NCI-H2227 (cell line): ENCODE measurements around the gene SENP8.
"Not testable (repeated sequence)": the region's sequence is repeated elsewhere in the genome, so short reads cannot be mapped to it uniquely, and the experiment has no call there.

Experiments used
- DNase-seq: peaks from one replicate; lab custom pipeline; 2025; ENCODE audit not compliant: unreplicated experiment; lab: John Stamatoyannopoulos, UW

SENP8 gene

DNA sequence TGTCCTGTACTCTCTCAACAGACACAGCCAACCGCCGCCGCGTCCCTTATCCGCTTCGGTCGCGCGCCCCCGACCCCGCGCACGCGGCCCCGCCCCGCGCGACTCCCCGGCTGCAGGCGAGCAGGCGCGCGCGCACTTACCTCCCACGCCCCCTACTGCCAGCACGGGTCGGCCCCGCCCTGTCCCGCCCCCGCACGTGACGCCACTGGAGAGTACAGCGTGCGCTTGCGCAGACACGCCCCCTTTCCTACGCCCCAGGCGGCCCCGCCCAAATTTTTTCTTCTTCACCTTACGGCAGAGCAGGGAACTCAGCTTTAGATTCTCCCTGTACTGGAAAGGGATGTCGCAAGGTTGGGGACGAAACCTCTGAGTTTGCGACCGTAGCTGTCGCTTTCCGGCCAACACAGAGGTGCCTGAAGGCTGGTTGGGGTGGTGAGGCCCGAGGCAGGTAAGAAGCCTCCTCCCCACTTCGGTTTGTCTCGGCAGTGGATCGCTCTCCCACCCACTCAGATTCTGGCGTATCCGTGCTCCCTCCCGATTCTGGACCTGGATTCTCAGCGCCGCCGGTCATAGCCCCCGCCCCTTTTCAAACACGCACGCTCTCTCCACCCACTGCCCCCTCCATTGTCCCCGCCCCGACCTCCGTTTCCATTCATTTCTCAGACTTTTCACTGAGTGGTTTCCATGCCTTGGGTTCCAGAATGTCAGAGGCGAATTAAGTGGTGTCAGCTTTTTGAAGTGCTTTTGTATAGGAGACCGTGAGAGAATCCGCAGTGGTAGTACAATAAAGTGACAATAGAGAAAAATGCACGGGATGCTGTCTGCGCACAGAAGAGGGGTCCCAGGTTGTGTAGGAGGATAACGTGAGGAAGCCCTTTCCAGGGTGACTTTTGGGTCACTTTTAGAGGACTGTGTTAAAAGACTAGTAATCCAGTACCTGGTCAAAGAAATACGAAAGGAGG, at the start of gene SENP8, which contains the start of gene MYO9A:
SENP8 (plus strand) TSS at position 387 of the 962 bp plus-strand sequence. CDS start 21,221 bp downstream, outside the sequence.
MYO9A (minus strand) TSS at position 134 of the 962 bp plus-strand sequence. CDS start 71,587 bp downstream, outside the sequence.
- peak; percentile 96 for DNase-seq

GRCh38 chr15:72068856-72069255, 49.3 kb upstream of the SENP8 start:
- no peak for DNase-seq

DNA sequence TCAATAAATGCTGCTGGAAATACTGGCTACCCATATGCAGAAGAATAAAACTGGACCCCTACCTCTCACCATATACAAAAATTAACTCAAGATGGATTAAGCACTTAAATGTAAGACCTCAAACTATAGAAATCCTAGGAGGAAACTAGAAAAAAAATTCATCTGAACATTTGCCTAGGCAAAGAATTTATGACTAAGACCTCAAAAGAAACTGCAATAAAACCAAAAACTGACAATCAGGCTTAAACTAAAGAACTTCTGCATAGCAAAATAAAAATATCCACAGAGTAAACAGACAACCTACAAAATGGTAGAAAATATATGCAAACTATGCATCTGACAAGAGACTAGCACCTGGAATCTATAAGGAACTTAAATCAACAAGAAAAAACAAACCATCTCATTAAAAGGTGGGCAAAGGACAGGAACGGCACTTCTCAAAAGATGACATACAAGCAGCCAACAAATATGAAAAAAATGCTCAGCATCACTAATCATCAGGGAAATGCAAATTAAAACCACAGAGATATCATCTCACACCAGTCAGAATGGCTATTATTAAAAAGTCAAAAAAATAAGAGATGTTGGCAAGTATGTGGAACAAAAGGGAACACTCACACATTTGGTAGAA, 47.3 kb upstream of the SENP8 start:
- no peak for DNase-seq

DNA sequence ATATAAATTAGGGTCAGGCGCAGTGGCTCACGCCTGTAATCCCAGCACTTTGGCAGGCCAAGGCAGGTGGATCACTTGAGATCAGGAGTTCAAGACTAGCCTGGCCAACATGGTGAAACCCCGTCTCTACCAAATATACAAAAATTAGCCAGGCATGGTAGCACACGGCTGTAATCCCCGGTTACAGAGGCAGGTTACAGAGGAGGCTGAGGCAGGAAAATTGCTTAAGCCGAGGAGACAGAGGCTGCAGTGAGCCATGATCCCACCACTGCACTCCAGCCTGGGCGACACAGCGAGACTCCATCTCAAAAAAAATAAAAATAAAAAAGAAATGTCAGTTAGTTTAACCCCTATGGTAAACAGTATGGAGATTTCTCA, 46.8 kb upstream of the SENP8 start:
- DNase-seq, result not testable (repeated sequence)

GRCh38 chr15:72074335-72075060, 43.7 kb upstream of the SENP8 start:
- no peak for DNase-seq

- DNase-seq, result no peak
These were observed 40.3 kb upstream of the SENP8 start for GRCh38 chr15:72077950-72078349.

DNA sequence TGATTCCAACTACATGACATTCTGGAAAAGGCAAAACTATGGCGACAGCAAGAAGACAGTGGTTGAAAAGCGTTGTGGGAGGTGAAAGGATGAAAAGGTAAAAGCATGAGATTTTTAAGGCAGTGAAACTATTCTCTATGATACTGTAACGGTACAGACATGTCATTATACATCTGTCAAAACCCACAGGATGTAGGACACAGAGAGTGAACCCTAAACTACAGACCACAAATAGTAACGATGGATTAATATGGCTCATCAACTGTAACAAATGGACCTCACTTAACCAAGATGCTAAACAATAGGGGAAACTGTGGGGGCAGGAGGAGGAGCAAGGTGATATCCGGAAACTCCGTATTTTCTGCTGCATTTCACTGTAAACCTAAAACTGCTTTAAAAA, 39.3 kb upstream of the SENP8 start:
- DNase-seq, result no peak

DNA sequence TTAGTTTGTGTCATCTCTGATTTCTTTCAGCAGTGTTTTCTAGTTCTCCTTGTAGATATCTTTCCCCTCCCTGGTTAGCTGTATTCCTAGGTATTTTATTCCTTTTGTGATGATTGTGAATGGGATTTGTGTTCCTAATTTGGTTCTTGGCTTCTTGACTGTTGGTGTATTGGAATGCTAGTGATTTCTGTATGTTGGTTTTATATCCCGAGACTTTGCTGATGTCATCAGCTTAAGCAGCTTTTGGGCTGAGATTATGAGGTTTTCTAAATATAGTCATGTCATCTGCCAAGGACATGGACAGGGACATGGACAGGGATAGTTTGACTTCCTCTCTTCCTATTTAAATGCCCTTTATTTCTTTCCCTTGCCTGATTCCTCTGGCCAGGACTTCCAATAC, 36.0 kb upstream of the SENP8 start:
- no peak for DNase-seq

- no peak for DNase-seq
These were observed 32.0 kb upstream of the SENP8 start for GRCh38 chr15:72086010-72086697.

DNA sequence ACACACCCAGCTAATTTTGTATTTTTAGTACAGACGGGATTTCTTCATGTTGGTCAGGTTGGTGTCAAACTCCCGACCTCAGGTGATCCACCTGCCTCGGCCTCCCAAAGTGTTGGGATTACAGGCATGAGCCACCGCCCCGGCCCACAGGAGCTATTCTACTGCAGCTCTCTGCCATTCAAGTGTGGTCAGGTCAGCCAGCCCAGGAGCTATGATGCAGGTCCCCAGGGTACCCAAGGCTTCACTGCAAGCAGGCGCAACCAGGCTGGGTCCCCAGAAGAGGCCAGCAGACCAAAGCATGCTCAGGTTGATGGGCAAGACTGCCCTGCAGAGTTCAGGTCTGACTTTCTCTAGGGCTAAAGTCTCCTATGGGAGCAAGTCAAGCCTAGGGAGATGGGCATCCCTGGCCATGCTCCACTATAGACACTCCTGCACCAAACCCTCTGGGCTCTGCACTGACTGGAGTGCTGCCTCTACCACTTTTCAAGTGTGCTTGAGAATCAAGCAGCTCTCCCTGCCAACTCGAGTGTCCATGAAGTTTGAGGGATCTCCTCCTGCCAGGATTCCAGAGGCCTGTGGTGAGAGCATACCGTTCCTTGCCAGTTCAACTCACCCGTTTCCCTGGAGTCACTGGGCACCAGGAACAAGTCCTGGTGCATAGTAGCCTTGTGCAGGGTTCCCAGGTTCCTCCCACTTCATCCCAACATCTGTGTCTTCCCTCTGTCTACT, 31.1 kb upstream of the SENP8 start:
- no peak for DNase-seq

DNA sequence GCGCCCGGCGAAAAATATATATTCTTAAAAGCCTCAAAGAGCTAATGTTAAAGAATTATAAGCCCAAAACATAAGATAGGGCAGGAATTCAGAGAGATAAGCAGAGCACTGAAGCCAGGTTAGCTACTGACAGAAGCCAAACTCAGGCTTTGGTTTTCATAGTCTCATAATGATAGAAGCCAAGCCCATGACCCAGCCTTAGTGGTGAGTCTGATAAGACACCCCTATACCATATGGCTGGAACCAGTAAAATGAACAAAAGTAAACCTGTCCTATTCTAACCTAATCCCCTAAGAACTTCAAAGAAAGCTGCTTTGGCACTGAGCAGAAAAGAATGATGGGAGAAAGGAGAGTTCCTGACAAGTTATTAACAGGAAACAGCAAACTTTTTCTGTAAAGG, 26.2 kb upstream of the SENP8 start:
- no peak for DNase-seq

DNA sequence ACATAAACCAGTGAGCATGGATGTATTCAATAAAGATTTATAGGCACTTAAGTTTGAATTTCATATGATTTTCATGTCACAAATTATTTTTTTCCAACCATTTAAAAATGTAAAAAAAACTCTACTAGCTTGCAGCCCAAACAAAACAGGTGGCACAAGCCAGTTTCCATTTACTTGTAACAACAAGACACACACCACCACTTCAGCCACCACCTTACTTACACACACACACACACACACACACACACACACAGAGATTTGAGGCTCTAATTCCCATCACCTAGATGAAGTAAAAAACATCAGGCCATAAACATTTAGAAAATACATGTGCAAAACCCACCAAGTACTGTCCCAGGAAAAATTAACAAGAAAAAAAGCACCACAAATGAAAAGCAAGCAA, 25.5 kb upstream of the SENP8 start:
- DNase-seq, result no peak

DNA sequence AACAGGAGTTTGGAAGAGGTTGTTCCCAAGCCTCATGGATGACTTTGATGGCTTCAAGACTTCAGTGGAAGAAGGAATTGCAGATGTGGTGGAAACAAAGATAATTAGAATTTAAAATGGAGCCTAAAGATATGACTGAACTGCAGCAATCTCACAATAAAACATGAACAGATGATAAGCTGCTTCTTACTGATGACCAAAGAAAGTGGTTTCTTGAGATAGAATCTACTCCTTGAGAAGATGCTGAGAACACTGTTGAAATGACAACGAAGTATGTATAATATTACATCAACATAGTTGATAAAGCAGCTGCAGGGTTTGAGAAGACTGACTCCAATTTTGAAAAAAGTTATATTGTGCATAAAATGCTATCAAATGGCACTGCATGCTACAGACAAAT, 21.4 kb upstream of the SENP8 start:
- no peak for DNase-seq

DNA sequence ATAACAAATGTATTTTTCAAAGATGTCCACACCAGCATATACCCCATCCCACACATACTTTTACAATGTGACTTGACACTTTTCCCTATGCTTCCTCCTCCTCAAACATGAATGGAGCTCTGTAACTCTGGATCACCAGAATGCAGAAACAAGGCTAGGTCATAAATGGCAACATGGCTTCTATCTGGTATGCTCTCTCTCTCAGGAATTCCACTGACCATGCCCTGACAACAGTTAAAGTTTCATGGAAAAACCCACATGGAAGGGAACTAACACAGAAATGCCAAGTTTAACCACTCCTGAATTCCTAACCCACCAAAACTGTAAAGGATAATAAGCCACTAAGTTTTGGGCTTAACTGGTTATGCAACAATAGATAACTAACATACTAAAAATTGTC, 20.2 kb upstream of the SENP8 start:
- DNase-seq, result no peak

DNA sequence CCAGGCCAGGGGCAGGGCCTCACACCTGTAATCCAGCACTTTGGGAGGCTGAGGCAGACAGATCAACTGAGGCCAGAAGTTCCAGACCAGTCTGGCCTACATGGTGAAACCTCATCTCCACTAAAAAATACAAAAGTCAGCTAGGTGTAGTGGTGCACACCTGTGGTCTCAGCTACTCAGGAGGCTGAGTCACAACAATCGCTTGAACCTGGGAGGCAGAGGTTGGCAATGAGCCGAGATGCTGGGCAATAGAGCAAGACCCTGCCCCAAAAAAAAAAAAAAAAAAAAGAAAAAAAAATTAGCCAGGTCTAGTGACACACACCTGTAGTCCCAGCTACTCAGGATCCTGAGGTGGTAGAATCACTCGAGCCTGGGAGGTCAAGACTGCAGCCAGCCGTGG, 19.0 kb upstream of the SENP8 start:
- DNase-seq, result no peak

DNA sequence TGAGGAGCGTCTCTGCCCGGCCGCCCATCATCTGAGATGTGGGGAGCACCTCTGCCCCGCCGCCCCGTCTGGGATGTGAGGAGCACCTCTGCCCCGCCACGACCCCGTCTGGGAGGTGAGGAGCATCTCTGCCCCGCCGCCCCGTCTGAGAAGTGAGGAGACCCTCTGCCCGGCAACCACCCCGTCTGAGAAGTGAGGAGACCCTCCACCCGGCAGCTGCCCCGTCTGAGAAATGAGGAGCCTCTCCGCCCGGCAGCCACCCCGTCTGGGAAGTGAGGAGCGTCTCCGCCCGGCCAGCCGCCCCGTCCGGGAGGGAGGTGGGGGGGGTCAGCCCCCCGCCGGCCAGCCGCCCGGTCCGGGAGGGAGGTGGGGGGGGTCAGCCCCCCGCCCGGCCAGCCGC, 17.7 kb upstream of the SENP8 start:
- not testable (repeated sequence) for DNase-seq

- DNase-seq, result no peak
These were observed 13.1 kb upstream of the SENP8 start for GRCh38 chr15:72105111-72105510.

DNA sequence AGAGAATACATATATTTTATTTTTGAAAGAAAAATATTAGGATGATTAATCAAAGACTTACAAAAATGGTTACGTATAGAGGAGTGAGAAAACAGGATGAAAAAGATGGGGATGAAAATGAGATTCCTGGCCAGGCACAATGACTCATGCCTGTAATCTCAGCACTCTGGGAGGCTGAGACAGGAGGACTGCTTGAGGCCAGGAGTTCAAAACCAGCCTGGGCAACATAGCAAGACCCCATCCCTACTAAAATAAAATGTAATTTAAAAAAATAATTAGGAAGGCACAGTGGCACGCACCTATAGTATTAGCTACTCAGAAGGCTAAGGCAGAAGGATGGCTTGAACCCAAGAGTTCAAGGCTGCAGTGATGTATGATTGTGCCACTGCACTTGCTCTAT, 12.1 kb upstream of the SENP8 start:
- DNase-seq, result no peak

DNA sequence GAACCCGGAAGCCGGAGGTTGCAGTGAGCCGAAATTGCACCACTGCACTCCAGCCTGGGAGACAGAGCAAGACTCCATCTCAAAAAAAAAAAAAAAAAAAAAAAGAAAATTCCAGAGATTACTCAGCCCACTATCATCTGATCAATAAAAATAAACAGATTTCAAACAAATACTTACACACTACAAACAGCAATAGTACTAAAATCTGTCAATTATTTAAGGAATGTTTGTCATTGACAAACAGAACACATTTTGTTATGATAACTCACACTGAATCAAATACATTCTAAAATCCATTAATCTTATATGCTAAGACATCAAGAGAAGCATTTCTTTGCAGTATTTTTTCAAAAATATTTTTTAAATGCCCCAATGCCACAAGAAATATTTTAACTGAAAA, 7.8 kb upstream of the SENP8 start:
- no peak for DNase-seq

- DNase-seq, result no peak
These were observed 6.1 kb upstream of the SENP8 start for GRCh38 chr15:72112116-72112515.
